ENCODE data around the gene GLYATL1.

GRCh38 chr11:58924230-58924629 is 15.1 kb upstream of the GLYATL1 start:
- TF ChIP-seq, protein P1, sequence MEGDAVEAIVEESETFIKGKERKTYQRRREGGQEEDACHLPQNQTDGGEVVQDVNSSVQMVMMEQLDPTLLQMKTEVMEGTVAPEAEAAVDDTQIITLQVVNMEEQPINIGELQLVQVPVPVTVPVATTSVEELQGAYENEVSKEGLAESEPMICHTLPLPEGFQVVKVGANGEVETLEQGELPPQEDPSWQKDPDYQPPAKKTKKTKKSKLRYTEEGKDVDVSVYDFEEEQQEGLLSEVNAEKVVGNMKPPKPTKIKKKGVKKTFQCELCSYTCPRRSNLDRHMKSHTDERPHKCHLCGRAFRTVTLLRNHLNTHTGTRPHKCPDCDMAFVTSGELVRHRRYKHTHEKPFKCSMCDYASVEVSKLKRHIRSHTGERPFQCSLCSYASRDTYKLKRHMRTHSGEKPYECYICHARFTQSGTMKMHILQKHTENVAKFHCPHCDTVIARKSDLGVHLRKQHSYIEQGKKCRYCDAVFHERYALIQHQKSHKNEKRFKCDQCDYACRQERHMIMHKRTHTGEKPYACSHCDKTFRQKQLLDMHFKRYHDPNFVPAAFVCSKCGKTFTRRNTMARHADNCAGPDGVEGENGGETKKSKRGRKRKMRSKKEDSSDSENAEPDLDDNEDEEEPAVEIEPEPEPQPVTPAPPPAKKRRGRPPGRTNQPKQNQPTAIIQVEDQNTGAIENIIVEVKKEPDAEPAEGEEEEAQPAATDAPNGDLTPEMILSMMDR (IDR thresholded peaks at IDR 0.05), result no peak
- TF ChIP-seq POLR2A (IDR thresholded peaks at IDR 0.05), result no peak
